Measurements from ENCODE around the gene FMN1. TPM values are rescaled to one million over a fixed set of nuclear protein-coding genes. Genes with fewer than 3 reads are reported as not detected.

Gene FMN1
- total RNA-seq, 1 experiment from 2014 or later, result 2.4 TPM

DNA sequence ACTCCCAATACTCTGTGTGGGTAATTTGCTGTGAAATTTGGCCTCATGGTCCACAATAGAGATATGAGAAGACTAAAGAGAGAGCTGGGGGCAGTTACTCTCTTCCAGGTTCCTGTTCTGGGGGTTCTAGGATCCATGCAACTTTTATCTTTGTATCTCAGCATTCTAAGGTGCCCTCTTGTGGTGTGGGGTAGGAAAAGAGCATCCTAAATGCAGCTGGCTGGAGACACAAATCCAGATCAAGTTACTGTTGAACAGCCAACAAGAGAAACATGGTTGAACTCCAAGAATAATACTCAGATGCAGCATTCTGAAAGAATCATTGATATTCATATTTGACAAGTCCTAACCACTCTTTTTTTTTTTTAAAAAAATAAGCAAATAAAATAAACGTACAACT is 238.5 kb downstream of the FMN1 start:
- POLR2A ChIA-PET (ENCODE audit: unreplicated experiment), result no interaction called here
- H3K79me2 ChIP-seq (ENCODE audit: low read length), result no peaks in the 10 kb centered on the region
- BruUV-seq (replicated peaks), result no TSS peak
- no peak for TF ChIP-seq EZH2phosphoT487 (IDR thresholded peaks at IDR 0.05; ENCODE audit: borderline replicate concordance, low read length)
- TF ChIP-seq, protein P1, sequence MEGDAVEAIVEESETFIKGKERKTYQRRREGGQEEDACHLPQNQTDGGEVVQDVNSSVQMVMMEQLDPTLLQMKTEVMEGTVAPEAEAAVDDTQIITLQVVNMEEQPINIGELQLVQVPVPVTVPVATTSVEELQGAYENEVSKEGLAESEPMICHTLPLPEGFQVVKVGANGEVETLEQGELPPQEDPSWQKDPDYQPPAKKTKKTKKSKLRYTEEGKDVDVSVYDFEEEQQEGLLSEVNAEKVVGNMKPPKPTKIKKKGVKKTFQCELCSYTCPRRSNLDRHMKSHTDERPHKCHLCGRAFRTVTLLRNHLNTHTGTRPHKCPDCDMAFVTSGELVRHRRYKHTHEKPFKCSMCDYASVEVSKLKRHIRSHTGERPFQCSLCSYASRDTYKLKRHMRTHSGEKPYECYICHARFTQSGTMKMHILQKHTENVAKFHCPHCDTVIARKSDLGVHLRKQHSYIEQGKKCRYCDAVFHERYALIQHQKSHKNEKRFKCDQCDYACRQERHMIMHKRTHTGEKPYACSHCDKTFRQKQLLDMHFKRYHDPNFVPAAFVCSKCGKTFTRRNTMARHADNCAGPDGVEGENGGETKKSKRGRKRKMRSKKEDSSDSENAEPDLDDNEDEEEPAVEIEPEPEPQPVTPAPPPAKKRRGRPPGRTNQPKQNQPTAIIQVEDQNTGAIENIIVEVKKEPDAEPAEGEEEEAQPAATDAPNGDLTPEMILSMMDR (conservative IDR thresholded peaks at IDR 0.05; ENCODE audit: low read depth, low read length), result peak; percentile 89
- intact Hi-C loops (cut with micrococcal nuclease), result loop anchor here (1.0 to 2.0 kb wide), 4 partner anchors 39 to 305 kb away; no protein-coding TSS in a partner anchor
- no peaks in the 10 kb centered on the region for H3F3A ChIP-seq (ENCODE audit: low read length, unreplicated experiment)
- peaks cover 17% of the 10 kb centered on the region for H3K4me1 ChIP-seq (ENCODE audit: insufficient read depth, low read length)
- no peaks in the 10 kb centered on the region for H4K20me1 ChIP-seq (ENCODE audit: low read length)
- H3K27ac ChIP-seq (ENCODE audit: low read length), result 0 out of 2 replicates have a peak overlapping the region, but pooled peaks have one; percentile 1
- no peak overlapping the region for H3K4me3 ChIP-seq (ENCODE audit: low read length)
- no peaks in the 10 kb centered on the region for H3K27me3 ChIP-seq (ENCODE audit: low read length)
- peak overlapping the region; percentile 24; the same call in 1 of the 2 replicates for H2AFZ ChIP-seq (ENCODE audit: low read length)
- H3K9me2 ChIP-seq (replicated peaks; ENCODE audit: low read length), result no peaks in the 10 kb centered on the region
- no peaks in the 10 kb centered on the region for H3K9me3 ChIP-seq (ENCODE audit: low read length)
- CTCF ChIA-PET, result interaction anchor here (0.5 to 1.8 kb wide), 13 partner anchors 24 to 319 kb away, joined by 3 to 14 read pairs (median 4); no protein-coding TSS in a partner anchor
- no peak overlapping the region for H3K4me2 ChIP-seq (ENCODE audit: low read length)
- no peaks in the 10 kb centered on the region for H3K36me3 ChIP-seq (ENCODE audit: low read depth, low read length)
- no peak overlapping the region for H3K9ac ChIP-seq (ENCODE audit: low read length)
- peak; percentile 75 for DNase-seq
- peak; percentile 86 for ATAC-seq

DNA sequence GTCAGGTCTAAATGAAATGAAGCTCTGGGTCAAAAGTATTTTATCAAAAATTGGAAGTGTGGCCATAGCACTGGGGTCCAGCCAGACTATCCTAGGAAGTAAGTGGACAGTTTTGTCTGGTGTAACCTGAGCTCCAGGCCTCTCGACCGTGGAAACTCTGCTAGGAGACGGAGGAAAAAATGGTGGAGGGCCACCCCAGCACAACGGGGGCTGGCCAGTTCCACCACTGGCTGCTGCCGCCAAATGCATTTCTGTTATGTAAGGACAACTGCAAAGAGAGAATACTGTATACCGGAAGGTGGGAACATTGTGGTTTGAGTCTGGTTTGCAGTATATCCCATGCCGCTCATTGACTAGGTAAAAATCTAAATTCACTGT is 241.0 kb downstream of the FMN1 start:
- Histone ChIP-seq H4K20me1 (ENCODE audit: low read length) (no peaks in the 10 kb centered on the region), H3K36me3 (ENCODE audit: low read depth, low read length) (no peaks in the 10 kb centered on the region), H3K27me3 (ENCODE audit: low read length) (no peaks in the 10 kb centered on the region), H3K79me2 (ENCODE audit: low read length) (no peaks in the 10 kb centered on the region), H3K27ac (ENCODE audit: low read length) (no peak overlapping the region), H3K4me3 (ENCODE audit: low read length) (no peak overlapping the region), H3K9ac (ENCODE audit: low read length) (no peak overlapping the region), H3F3A (ENCODE audit: low read length, unreplicated experiment) (no peaks in the 10 kb centered on the region), H3K9me3 (ENCODE audit: low read length) (no peaks in the 10 kb centered on the region), H3K4me1 (ENCODE audit: insufficient read depth, low read length) (peaks cover 17% of the 10 kb centered on the region), H3K4me2 (ENCODE audit: low read length) (no peak overlapping the region), H2AFZ (ENCODE audit: low read length) (no peak overlapping the region), H3K9me2 (replicated peaks; ENCODE audit: low read length) (no peaks in the 10 kb centered on the region)
- no TSS peak for BruUV-seq (replicated peaks)
- ChIA-PET POLR2A (ENCODE audit: unreplicated experiment) (interaction anchor here (0.6 kb wide), 1 partner anchor 188 kb away, joined by 3 read pairs; no protein-coding TSS in a partner anchor), CTCF (no interaction called here)
- intact Hi-C loops (cut with micrococcal nuclease), result no loop called here
- ATAC-seq (no peak), DNase-seq (no peak)
- TF ChIP-seq EZH2phosphoT487 (IDR thresholded peaks at IDR 0.05; ENCODE audit: borderline replicate concordance, low read length) (no peak), EZH2 (IDR thresholded peaks at IDR 0.05; ENCODE audit: low read length, unreplicated experiment) (no peak)
- TF ChIP-seq, protein P1 (conservative IDR thresholded peaks at IDR 0.05; ENCODE audit: low read depth, low read length), result no peak

DNA sequence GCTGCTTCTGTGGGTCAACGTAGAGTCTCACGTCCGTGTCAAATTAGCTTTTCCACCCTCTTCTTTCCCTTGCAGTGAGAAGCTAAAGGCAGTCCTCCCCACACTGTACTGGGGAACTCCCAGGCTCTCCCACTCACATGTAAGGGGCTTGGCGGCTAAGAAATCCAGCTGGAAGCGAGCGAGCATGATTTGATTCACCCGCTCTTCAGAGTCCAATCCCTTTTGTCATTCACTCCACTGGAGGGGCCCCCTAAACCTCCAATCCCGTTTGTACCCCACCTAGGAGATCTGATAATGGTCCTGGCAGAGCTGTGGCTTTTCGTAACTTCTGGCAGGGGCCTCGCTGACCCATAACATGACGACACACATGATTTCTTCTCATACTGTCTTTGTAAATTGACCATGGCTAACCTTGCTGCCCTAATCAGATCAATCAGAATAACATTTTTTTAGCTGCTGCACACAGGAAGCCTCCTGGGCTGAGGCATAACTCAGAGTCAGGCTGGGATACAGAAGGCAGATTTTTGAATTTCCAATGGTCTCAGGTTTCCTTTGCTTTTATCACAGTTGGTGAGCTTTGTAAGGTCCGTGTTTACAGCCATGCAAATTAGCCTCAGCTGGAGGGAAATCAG is 241.5 kb downstream of the FMN1 start:
- peaks cover 17% of the 10 kb centered on the region for H3K4me1 ChIP-seq (ENCODE audit: insufficient read depth, low read length)
- no peaks in the 10 kb centered on the region for H3K9me3 ChIP-seq (ENCODE audit: low read length)
- no peaks in the 10 kb centered on the region for H3K27me3 ChIP-seq (ENCODE audit: low read length)
- H3K27ac ChIP-seq (ENCODE audit: low read length), result no peak overlapping the region
- H3F3A ChIP-seq (ENCODE audit: low read length, unreplicated experiment), result no peaks in the 10 kb centered on the region
- no peak overlapping the region for H3K9ac ChIP-seq (ENCODE audit: low read length)
- H4K20me1 ChIP-seq (ENCODE audit: low read length), result no peaks in the 10 kb centered on the region
- ChIA-PET POLR2A (ENCODE audit: unreplicated experiment) (interaction anchor here (0.6 kb wide), 1 partner anchor 188 kb away, joined by 3 read pairs; no protein-coding TSS in a partner anchor), CTCF (no interaction called here)
- no peak overlapping the region for H3K4me2 ChIP-seq (ENCODE audit: low read length)
- no peaks in the 10 kb centered on the region for H3K36me3 ChIP-seq (ENCODE audit: low read depth, low read length)
- ATAC-seq (no peak), DNase-seq (no peak)
- intact Hi-C loops (cut with micrococcal nuclease), result no loop called here
- no peaks in the 10 kb centered on the region for H3K79me2 ChIP-seq (ENCODE audit: low read length)
- BruUV-seq (replicated peaks), result no TSS peak
- no peaks in the 10 kb centered on the region for H3K9me2 ChIP-seq (replicated peaks; ENCODE audit: low read length)
- H2AFZ ChIP-seq (ENCODE audit: low read length), result no peak overlapping the region
- H3K4me3 ChIP-seq (ENCODE audit: low read length), result no peak overlapping the region
- TF ChIP-seq EZH2phosphoT487 (IDR thresholded peaks at IDR 0.05; ENCODE audit: borderline replicate concordance, low read length) (no peak), EZH2 (IDR thresholded peaks at IDR 0.05; ENCODE audit: low read length, unreplicated experiment) (no peak)
- TF ChIP-seq, protein P1 (conservative IDR thresholded peaks at IDR 0.05; ENCODE audit: low read depth, low read length), result no peak

All from PC-3 (cell line).